SK-N-MC (cell line): ENCODE measurements around the gene HLA-G.

ENCODE experiments used
- DNase-seq: peaks from one replicate; pipeline ENCODE4 v3.0.0-alpha.2; 2011; ENCODE audit warnings: low read depth, low spot score
- H3K27ac ChIP-seq: fragments of 200-600 bp; sonication (generic); 2 replicates; pipeline ENCODE4 v1.5.1; 2016; ENCODE audit warnings: mixed run types
- H3K36me3 ChIP-seq: fragments of 200-600 bp; sonication (generic); 2 replicates; pipeline ENCODE4 v1.6.1; 2017; ENCODE audit warnings: antibody characterized with exemption, low read length, mixed read lengths; ENCODE audit not compliant: insufficient read depth
- H3K4me3 ChIP-seq: fragments of 200-600 bp; sonication (generic); 2 replicates; pipeline ENCODE4 v1.5.1; 2016
- H3K9ac ChIP-seq: fragments of 200-600 bp; sonication (generic); 2 replicates; pipeline ENCODE4 v1.8.0; 2017; ENCODE audit warnings: mixed run types, mixed read lengths; ENCODE audit not compliant: insufficient read length
- H3K9me3 ChIP-seq: fragments of 200-600 bp; sonication (generic); 2 replicates; pipeline ENCODE4 v1.6.1; 2017; ENCODE audit warnings: low read depth, mild to moderate bottlenecking, antibody characterized with exemption, low read length, moderate library complexity, mixed read lengths
- EZH2 ChIP-seq: fragments of 200-600 bp; sonication (generic); IDR thresholded peaks from one replicate; pipeline ENCODE4 v1.6.1; 2017; ENCODE audit warnings: antibody characterized with exemption
- FOXP2 ChIP-seq: optimal IDR thresholded peaks from 2 replicates; pipeline ENCODE3; 2011; ENCODE audit warnings: mild to moderate bottlenecking, moderate library complexity; ENCODE audit not compliant: insufficient read depth; ENCODE audit errors: extremely low read length, control extremely low read depth
- POLR2AphosphoS5 ChIP-seq: IDR thresholded peaks from 2 replicates; pipeline ENCODE4 v1.6.1; 2012; ENCODE audit warnings: mild to moderate bottlenecking, low read depth, low read length, borderline replicate concordance

HLA-G gene

DNA sequence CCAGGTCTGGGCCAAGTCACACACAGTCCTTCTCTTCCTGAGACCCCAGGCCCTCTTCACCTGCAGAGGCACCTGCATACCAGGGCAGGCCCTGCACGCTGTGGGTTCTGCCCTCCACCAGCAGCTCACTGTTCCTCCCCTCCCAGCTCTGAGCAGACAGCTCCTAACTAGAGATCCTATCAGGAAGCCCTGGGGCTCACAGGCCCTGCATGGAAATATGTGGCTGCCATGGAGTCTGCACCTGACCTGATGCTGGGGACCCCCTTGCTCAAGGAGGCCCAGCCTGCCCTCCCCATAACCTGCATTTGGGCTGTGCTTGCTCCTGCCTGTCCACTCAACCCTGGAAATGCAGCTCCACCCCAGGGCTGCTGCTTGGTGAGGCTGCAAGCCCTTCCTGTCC is 14.6 kb upstream of the HLA-G start:
- TF ChIP-seq FOXP2 (no peak), POLR2AphosphoS5 (no peak), EZH2 (no peak)
- H3K27ac ChIP-seq, result no peak overlapping the region
- no peak overlapping the region for H3K9ac ChIP-seq
- no peak overlapping the region for H3K4me3 ChIP-seq
- no peaks in the 10 kb centered on the region for H3K36me3 ChIP-seq
- DNase-seq, result no peak
- H3K9me3 ChIP-seq, result no peaks in the 10 kb centered on the region

DNA sequence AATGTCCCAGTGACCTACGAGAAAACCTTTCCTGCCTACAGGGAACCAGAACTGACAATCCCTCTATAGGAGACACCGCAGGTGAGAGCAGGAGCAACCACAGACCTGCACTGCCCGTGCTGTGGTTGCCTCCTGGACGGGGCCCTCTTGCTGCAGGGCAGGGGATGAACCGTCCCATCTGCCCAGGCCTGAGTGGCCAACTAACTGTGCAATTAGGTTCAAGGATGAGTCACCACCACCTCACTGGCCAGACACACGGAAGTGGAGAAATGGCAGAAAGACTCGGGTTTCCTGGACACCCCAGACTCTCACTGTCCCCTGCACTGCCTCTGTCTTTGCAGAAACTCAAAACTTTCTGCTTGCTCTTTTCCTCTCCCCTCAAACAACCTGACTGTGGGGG is 13.8 kb upstream of the HLA-G start:
- Histone ChIP-seq H3K27ac (no peak overlapping the region), H3K36me3 (no peaks in the 10 kb centered on the region)
- DNase-seq, result no peak

DNA sequence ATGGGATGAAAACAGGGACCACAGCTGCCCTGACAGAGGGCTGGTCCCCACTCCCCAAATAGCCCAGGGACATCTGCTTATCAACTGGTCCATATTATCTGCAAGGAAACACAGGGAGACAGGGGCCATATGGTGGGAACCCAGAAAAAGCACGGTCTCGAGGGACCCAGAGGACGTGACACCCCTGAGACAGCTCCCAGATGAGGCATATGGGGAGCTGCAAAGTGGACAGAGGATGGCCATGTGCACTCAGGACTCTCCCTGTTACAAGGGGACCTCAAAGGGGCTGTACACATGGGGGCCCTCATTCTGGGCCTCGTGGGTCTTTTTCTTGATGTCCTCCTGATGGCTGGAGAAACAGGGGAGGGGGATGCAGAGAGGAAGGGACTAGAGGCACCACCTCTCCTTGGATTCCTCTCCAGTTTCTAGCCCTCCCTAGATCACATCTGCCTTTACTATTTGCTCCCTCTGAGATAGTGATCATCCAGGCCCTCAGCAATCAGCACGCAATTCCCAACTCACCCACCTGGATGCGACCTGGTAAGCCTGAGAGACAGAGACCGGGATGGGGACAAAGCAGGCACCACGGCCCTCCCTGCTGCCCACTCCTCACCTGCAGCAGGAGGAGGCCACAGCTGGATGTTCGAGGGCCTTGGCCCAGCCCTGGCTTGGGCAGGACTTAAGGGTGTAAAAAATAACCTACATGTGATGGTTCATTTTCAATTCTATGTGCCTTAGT is 13.1 kb upstream of the HLA-G start:
- DNase-seq, result no peak
- Histone ChIP-seq H3K9me3 (no peaks in the 10 kb centered on the region), H3K9ac (no peak overlapping the region), H3K4me3 (no peak overlapping the region), H3K36me3 (no peaks in the 10 kb centered on the region), H3K27ac (no peak overlapping the region)
- TF ChIP-seq FOXP2 (no peak), EZH2 (no peak), POLR2AphosphoS5 (no peak)

More for the DNA sequence above, 13.8 kb upstream of the HLA-G start:
- Histone ChIP-seq H3K9me3 (no peaks in the 10 kb centered on the region), H3K9ac (no peak overlapping the region), H3K4me3 (no peak overlapping the region)
- TF ChIP-seq FOXP2 (no peak), EZH2 (no peak), POLR2AphosphoS5 (no peak)

DNA sequence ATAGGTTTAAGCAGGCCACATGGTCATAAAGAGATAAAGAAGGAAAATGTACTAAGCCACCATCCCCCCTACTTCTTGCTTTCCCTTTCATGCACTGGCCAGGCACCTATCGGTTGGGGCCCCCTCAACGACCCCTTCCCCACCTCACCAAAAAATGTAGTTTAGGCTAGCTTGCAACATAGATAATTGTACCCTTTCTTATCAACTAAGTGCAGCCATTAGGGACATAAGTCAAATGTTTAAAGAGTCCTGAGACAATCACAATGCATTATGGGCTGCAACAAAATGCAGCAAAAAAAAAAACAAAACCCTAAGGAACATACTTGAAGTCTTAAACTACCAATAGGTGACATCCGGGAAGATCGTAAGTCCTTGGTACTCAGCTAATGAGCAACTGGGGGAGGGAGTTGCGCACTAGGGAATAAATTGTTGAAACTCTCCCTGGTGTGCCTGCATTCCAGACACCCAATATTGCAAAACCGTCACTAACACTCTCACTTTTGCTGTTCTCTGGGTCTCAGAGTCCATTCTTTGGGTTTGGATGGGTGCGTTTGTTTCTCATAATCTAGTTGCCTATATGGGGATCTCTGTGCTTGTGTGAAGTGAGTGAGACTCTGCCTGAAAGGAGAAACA is 12.4 kb upstream of the HLA-G start:
- Histone ChIP-seq H3K36me3 (no peaks in the 10 kb centered on the region), H3K9me3 (no peaks in the 10 kb centered on the region), H3K4me3 (no peak overlapping the region)

DNA sequence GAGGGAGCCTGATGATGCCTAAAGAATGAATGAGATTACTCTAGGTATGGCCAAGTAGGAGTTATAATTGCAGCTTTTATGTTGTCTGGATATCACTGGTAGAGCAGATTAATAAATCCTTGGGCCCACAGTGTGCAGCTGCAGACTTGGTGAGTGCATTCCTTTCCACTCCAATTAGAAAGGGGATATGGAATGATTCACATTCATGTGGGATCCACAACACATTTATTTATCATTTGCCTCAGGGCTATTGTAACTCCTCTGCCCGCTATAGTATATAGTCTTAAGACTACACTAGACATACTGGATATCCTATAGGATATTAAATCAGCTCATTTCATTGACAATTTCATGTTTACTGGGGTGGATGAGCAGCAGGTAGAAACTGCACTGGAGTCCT is 11.6 kb upstream of the HLA-G start:
- H3K27ac ChIP-seq, result no peak overlapping the region
- no peak overlapping the region for H3K4me3 ChIP-seq
- no peaks in the 10 kb centered on the region for H3K36me3 ChIP-seq
- H3K9ac ChIP-seq, result no peak overlapping the region
- TF ChIP-seq POLR2AphosphoS5 (no peak), EZH2 (no peak), FOXP2 (no peak)
- DNase-seq, result no peak
- no peaks in the 10 kb centered on the region for H3K9me3 ChIP-seq

More for the DNA sequence above, 12.4 kb upstream of the HLA-G start:
- Histone ChIP-seq H3K9ac (no peak overlapping the region), H3K27ac (no peak overlapping the region)
- no peak for TF ChIP-seq FOXP2
- no peak for TF ChIP-seq POLR2AphosphoS5
- TF ChIP-seq EZH2, result no peak
- DNase-seq, result no peak

DNA sequence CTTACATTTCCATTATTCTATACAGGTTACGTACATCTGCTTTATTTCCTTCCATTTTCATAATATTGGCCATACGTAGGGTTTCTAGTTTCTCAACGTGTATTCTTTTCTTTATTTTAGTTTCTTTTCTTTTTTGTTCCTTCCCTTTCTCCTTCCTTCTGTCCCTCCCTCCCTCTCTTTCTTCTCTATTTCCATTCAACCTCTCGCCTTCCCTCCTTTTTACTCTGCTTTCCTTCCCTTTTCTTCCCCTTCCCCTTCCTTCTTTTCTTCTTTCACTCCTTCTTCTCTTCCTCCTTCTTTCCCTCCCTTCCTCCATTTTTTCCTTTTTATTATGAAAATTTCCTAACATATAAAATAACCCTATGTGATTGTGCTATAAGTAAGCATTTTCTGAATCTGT is 8.7 kb upstream of the HLA-G start:
- no peaks in the 10 kb centered on the region for H3K9me3 ChIP-seq
- TF ChIP-seq POLR2AphosphoS5, result no peak
- no peak for TF ChIP-seq EZH2
- no peak for TF ChIP-seq FOXP2
- no peak overlapping the region for H3K4me3 ChIP-seq

DNA sequence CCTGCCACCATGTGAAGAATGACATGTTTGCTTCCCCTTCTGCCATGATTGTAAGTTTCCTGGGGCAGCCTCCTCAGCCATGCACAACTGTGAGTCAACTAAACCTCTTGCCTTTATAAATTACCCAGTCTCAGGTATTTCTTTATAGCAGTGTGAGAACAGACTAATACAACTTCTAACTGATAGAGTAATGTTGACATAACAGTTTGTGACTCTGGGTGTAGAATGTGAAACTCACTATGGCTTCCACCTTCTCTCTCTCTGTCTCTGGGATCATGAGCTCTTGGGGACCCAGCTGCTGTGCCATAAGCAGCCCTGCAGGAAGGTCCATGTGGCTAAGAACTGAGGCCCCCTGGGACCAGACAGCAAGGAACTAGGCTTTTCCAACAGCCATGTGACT is 3.5 kb upstream of the HLA-G start:
- no peak overlapping the region for H3K27ac ChIP-seq
- no peaks in the 10 kb centered on the region for H3K36me3 ChIP-seq
- no peak for TF ChIP-seq EZH2
- TF ChIP-seq POLR2AphosphoS5, result no peak
- TF ChIP-seq FOXP2, result no peak
- H3K9me3 ChIP-seq, result no peaks in the 10 kb centered on the region
- no peak for DNase-seq
- H3K9ac ChIP-seq, result no peak overlapping the region
- H3K4me3 ChIP-seq, result no peak overlapping the region

More for the DNA sequence above, 8.7 kb upstream of the HLA-G start:
- Histone ChIP-seq H3K9ac (no peak overlapping the region), H3K27ac (no peak overlapping the region), H3K36me3 (no peaks in the 10 kb centered on the region)
- no peak for DNase-seq

DNA sequence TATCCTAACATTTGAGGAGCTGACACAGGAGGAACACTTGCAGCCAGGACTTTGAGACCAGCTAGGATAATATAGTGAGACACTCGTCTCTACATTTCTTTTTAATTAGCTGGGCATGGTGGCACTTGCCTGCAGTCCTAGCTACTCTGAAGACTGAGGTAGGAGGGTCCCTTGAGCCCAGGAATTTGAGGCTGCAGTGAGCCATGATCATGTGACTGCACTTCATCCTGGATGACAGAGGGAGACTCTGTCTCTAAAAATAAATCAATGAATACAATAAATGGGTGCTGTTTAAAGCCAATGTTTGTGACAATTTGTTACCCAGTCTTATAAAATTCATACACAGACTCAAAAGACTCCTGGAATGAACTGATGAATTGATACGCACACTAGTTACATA is 1.8 kb upstream of the HLA-G start:
- TF ChIP-seq FOXP2 (no peak), POLR2AphosphoS5 (no peak)
- no peak for DNase-seq

More for the DNA sequence above, 1.8 kb upstream of the HLA-G start:
- H3K36me3 ChIP-seq, result no peaks in the 10 kb centered on the region
- no peak overlapping the region for H3K4me3 ChIP-seq
- no peaks in the 10 kb centered on the region for H3K9me3 ChIP-seq
- no peak overlapping the region for H3K9ac ChIP-seq
- no peak overlapping the region for H3K27ac ChIP-seq
